Measurements from ENCODE around the gene HSH2D.

Gene HSH2D

DNA sequence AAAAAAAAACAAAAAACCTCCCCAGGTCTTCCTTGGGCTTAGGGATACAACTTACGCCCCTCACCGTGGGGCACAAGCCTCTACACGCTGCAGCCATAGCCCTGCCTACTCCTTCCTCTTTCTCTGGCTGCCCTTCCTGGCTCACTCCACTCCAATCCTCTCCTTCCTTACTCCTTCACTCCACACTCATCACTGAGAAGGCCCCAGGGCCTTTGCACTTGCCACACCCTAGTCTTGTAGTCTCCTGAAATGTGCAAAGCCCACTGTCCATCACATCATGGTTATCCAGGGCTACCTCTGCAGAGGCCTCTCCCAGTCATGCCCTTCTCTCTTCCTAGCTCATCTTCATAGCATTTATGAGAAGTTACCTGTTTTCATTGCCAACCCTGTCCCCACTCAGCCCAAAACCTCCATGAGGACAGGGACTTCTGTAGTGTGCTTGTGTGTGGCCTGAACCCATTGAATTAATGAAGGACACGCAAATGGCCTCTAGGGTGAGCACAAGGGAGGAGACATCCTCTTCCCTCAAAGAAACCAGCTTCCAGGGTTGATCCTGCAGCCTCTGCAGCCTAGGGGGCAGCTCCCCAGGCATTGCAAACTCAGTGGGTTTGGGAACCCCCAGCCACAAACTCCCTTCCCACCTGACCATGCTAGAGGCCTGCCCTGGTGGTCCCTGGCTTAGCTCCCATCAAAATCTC, 7.9 kb upstream of the HSH2D start:
- Histone ChIP-seq H3K79me1 (ENCODE audit: low read length) (no peaks in the 10 kb centered on the region), H3K27ac (ENCODE audit: low read depth, low read length) (no peak overlapping the region), H2AFZ (ENCODE audit: insufficient read depth, low read length, poor library complexity) (no peak overlapping the region), H3K4me1 (ENCODE audit: control insufficient read depth in 1 of 2, insufficient read depth in 2 of 2, low read length in 2 of 2) (no peaks in the 10 kb centered on the region), H3K36me3 (ENCODE audit: control insufficient read depth in 1 of 2, insufficient read depth in 2 of 2, low read length in 2 of 2) (peaks cover 32 to 36% of the 10 kb centered on the region in 2 experiments), H3K18ac (ENCODE audit: low read length) (no peak overlapping the region), H3K4ac (ENCODE audit: low read depth, low read length) (no peak overlapping the region), H3K23ac (ENCODE audit: low read length) (no peak overlapping the region), H3K4me3 (ENCODE audit: low read depth, low read length) (no peak overlapping the region), H3K9me3 (ENCODE audit: insufficient read depth, low read depth, low read length) (no peaks in the 10 kb centered on the region), H3K27me3 (ENCODE audit: insufficient read depth, low read length) (no peaks in the 10 kb centered on the region), H2BK120ac (ENCODE audit: insufficient read depth, low read length, poor library complexity) (no peak overlapping the region), H3K14ac (ENCODE audit: low read length) (no peak overlapping the region), H2BK5ac (ENCODE audit: low read depth, low read length, poor library complexity) (no peak overlapping the region), H3K4me2 (ENCODE audit: low read length) (no peak overlapping the region), H4K91ac (ENCODE audit: low read depth, low read length) (no peak overlapping the region), H3K79me2 (ENCODE audit: control insufficient read depth, insufficient read depth, low read length, poor library complexity) (no peaks in the 10 kb centered on the region), H2BK12ac (ENCODE audit: low read length) (no peak overlapping the region), H4K12ac (ENCODE audit: low read depth, low read length) (no peak overlapping the region), H4K8ac (ENCODE audit: low read depth, low read length) (no peak overlapping the region), H3K9ac (ENCODE audit: low read length) (peak overlapping the region; percentile 1), H2AK5ac (ENCODE audit: low read length) (no peak overlapping the region)
- WGBS (ENCODE audit: extremely low coverage, insufficient coverage, insufficient read length) = no CpG with 5 or more reads among the region's 4 CpGs
- DNase-seq = no peak

DNA sequence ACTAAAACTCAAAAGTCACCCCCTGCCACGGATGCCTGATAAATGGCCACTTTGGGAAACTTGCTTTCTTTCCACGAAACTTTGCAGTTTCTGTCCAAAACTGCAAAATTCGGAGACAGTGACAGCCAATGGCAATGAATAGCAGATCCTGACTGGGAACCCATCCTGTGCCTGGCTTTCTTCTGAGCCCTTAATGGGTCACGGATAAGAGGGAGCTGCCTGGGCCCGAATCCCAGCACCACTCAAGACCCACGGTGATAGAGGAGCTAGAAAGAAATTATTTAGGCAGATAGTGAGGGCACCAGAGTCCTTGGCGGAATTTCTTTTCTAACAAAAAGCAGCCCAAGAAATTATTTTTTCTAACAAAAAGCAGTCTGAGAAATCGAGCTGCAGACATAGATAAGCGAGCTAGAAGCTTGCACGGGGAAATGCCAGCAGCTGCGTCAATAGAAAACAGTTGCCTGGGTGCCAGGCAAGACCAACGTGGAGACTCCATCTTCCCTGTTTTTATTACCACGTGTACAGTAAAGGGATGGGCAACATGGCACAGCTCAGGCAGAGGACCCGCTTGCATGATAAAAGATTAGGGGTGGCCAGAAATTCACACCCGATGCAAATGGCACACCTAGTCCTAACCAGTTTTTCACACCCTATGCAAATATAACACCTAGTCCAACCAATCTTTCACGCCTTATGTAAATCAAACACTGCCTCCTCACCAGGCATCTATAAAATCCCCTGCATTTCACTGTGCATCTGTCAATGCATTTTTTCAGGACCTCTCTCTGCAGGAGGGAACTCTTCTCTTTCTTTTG, 7.1 kb upstream of the HSH2D start:
- H3K23ac ChIP-seq (ENCODE audit: low read length) = no peak overlapping the region
- H2BK12ac ChIP-seq (ENCODE audit: low read length) = no peak overlapping the region
- no peak for DNase-seq
- H2BK5ac ChIP-seq (ENCODE audit: low read depth, low read length, poor library complexity) = no peak overlapping the region
- H3K4me1 ChIP-seq (ENCODE audit: control insufficient read depth in 1 of 2, insufficient read depth in 2 of 2, low read length in 2 of 2) = no peaks in the 10 kb centered on the region
- no peak overlapping the region for H3K14ac ChIP-seq (ENCODE audit: low read length)
- H3K79me1 ChIP-seq (ENCODE audit: low read length) = no peaks in the 10 kb centered on the region
- no peak overlapping the region for H2BK120ac ChIP-seq (ENCODE audit: insufficient read depth, low read length, poor library complexity)
- no peak overlapping the region for H2AFZ ChIP-seq (ENCODE audit: insufficient read depth, low read length, poor library complexity)
- no peak overlapping the region for H3K27ac ChIP-seq (ENCODE audit: low read depth, low read length)
- H4K91ac ChIP-seq (ENCODE audit: low read depth, low read length) = no peak overlapping the region
- no CpG with 5 or more reads among the region's 16 CpGs for WGBS (ENCODE audit: extremely low coverage, insufficient coverage, insufficient read length)
- H4K12ac ChIP-seq (ENCODE audit: low read depth, low read length) = no peak overlapping the region
- no peaks in the 10 kb centered on the region for H3K27me3 ChIP-seq (ENCODE audit: insufficient read depth, low read length)
- peaks cover 29 to 32% of the 10 kb centered on the region in 2 experiments for H3K36me3 ChIP-seq (ENCODE audit: control insufficient read depth in 1 of 2, insufficient read depth in 2 of 2, low read length in 2 of 2)
- no peaks in the 10 kb centered on the region for H3K79me2 ChIP-seq (ENCODE audit: control insufficient read depth, insufficient read depth, low read length, poor library complexity)
- no peaks in the 10 kb centered on the region for H3K9me3 ChIP-seq (ENCODE audit: insufficient read depth, low read depth, low read length)
- no peak overlapping the region for H3K4me3 ChIP-seq (ENCODE audit: low read depth, low read length)
- H4K8ac ChIP-seq (ENCODE audit: low read depth, low read length) = no peak overlapping the region
- H3K4me2 ChIP-seq (ENCODE audit: low read length) = no peak overlapping the region
- H3K18ac ChIP-seq (ENCODE audit: low read length) = no peak overlapping the region
- no peak overlapping the region for H3K4ac ChIP-seq (ENCODE audit: low read depth, low read length)
- no peak overlapping the region for H3K9ac ChIP-seq (ENCODE audit: low read length)
- H2AK5ac ChIP-seq (ENCODE audit: low read length) = no peak overlapping the region

DNA sequence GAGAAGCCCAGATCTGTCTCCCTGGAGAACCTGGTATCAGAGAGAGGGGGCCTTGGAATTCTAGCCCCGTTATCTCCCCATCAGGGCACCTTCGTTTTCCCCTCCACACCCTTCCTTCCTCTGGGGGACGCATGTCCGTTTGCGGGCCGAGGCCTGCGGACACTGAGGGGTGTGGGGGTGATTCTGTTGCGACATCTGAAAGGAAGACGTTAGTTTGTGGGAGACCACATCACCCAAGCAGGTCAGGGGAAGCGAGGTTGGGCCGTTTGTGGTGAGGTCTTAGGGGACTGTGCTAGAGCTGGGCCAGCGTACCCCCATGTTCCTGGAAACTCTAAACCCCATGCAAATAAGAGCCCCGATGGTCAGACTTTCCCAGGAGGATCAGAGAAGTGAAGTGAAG, 3.7 kb upstream of the HSH2D start:
- Histone ChIP-seq H3K14ac (ENCODE audit: low read length) (no peak overlapping the region), H3K4me3 (ENCODE audit: low read depth, low read length) (peak overlapping the region; percentile 20), H3K4me1 (ENCODE audit: control insufficient read depth in 1 of 2, insufficient read depth in 2 of 2, low read length in 2 of 2) (peaks cover 4 to 7% of the 10 kb centered on the region in 2 experiments), H3K4me2 (ENCODE audit: low read length) (no peak overlapping the region), H3K79me1 (ENCODE audit: low read length) (no peaks in the 10 kb centered on the region), H4K8ac (ENCODE audit: low read depth, low read length) (no peak overlapping the region), H3K23ac (ENCODE audit: low read length) (no peak overlapping the region), H2BK5ac (ENCODE audit: low read depth, low read length, poor library complexity) (no peak overlapping the region), H3K4ac (ENCODE audit: low read depth, low read length) (no peak overlapping the region), H3K9me3 (ENCODE audit: insufficient read depth, low read depth, low read length) (no peaks in the 10 kb centered on the region), H2AFZ (ENCODE audit: insufficient read depth, low read length, poor library complexity) (no peak overlapping the region), H4K12ac (ENCODE audit: low read depth, low read length) (no peak overlapping the region), H3K18ac (ENCODE audit: low read length) (no peak overlapping the region), H2BK12ac (ENCODE audit: low read length) (no peak overlapping the region), H3K27ac (ENCODE audit: low read depth, low read length) (no peak overlapping the region), H2AK5ac (ENCODE audit: low read length) (no peak overlapping the region), H3K79me2 (ENCODE audit: control insufficient read depth, insufficient read depth, low read length, poor library complexity) (no peaks in the 10 kb centered on the region), H3K9ac (ENCODE audit: low read length) (no peak overlapping the region), H4K91ac (ENCODE audit: low read depth, low read length) (no peak overlapping the region), H2BK120ac (ENCODE audit: insufficient read depth, low read length, poor library complexity) (no peak overlapping the region), H3K27me3 (ENCODE audit: insufficient read depth, low read length) (no peaks in the 10 kb centered on the region), H3K36me3 (ENCODE audit: control insufficient read depth in 1 of 2, insufficient read depth in 2 of 2, low read length in 2 of 2) (no peaks in the 10 kb centered on the region)
- DNase-seq = no peak
- no CpG with 5 or more reads among the region's 13 CpGs for WGBS (ENCODE audit: extremely low coverage, insufficient coverage, insufficient read length)

DNA sequence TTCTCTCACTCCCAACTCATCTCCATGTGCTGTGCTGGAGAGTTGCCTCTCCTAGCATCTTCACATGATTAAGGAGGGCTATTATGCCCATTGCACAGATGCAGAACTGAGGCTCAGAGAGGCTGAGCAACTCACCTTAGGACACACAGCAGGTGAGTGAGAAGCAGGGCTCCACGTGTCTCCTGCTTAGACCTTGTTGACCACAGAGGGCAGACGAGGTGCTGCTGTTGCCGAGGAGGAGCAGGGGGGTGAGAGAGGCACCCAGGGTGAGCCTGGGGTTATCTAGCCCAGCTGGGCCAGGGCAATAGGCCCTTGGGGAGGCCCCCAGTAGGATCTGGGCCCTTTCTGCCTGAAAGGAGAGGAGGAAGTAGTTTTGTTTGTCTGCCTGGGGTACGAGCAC, 2.4 kb upstream of the HSH2D start:
- no peak overlapping the region for H3K18ac ChIP-seq (ENCODE audit: low read length)
- no peak overlapping the region for H4K8ac ChIP-seq (ENCODE audit: low read depth, low read length)
- no peak overlapping the region for H2BK5ac ChIP-seq (ENCODE audit: low read depth, low read length, poor library complexity)
- H2BK12ac ChIP-seq (ENCODE audit: low read length) = no peak overlapping the region
- no peak overlapping the region for H3K23ac ChIP-seq (ENCODE audit: low read length)
- no peak overlapping the region for H2AFZ ChIP-seq (ENCODE audit: insufficient read depth, low read length, poor library complexity)
- no peaks in the 10 kb centered on the region for H3K27me3 ChIP-seq (ENCODE audit: insufficient read depth, low read length)
- no peaks in the 10 kb centered on the region for H3K79me1 ChIP-seq (ENCODE audit: low read length)
- H3K14ac ChIP-seq (ENCODE audit: low read length) = no peak overlapping the region
- no peak overlapping the region for H4K12ac ChIP-seq (ENCODE audit: low read depth, low read length)
- no peak for DNase-seq
- no peak overlapping the region for H3K4me2 ChIP-seq (ENCODE audit: low read length)
- H2BK120ac ChIP-seq (ENCODE audit: insufficient read depth, low read length, poor library complexity) = no peak overlapping the region
- H3K27ac ChIP-seq (ENCODE audit: low read depth, low read length) = no peak overlapping the region
- no peak overlapping the region for H3K9ac ChIP-seq (ENCODE audit: low read length)
- peaks cover 4 to 7% of the 10 kb centered on the region in 2 experiments for H3K4me1 ChIP-seq (ENCODE audit: control insufficient read depth in 1 of 2, insufficient read depth in 2 of 2, low read length in 2 of 2)
- H3K4ac ChIP-seq (ENCODE audit: low read depth, low read length) = no peak overlapping the region
- WGBS (ENCODE audit: extremely low coverage, insufficient coverage, insufficient read length) = no CpG with 5 or more reads among the region's 4 CpGs
- no peak overlapping the region for H3K4me3 ChIP-seq (ENCODE audit: low read depth, low read length)
- H3K79me2 ChIP-seq (ENCODE audit: control insufficient read depth, insufficient read depth, low read length, poor library complexity) = no peaks in the 10 kb centered on the region
- H4K91ac ChIP-seq (ENCODE audit: low read depth, low read length) = no peak overlapping the region
- no peaks in the 10 kb centered on the region for H3K9me3 ChIP-seq (ENCODE audit: insufficient read depth, low read depth, low read length)
- no peak overlapping the region for H2AK5ac ChIP-seq (ENCODE audit: low read length)
- no peaks in the 10 kb centered on the region for H3K36me3 ChIP-seq (ENCODE audit: control insufficient read depth in 1 of 2, insufficient read depth in 2 of 2, low read length in 2 of 2)
